Endothelial cell of umbilical vein (primary cell): ENCODE results near the gene HOXB6. TPM values are rescaled to one million over a fixed set of nuclear protein-coding genes. Genes with fewer than 3 reads are reported as not detected.

Experiments used
- BruUV-seq: library from RNA; stranded (reverse); fragments of 400-500 nt; replicated peaks from 2 replicates; lab custom pipeline; 2021; lab: Mats Ljungman, UMichigan
- CTCF ChIA-PET: fragments of 300-600, 350-600 bp; sonication (Branson Sonifier 250); formaldehyde crosslinking; loops from one replicate; lab custom pipeline; 2021; ENCODE audit warnings: antibody characterized with exemption, inconsistent platforms; lab: Charles Lee
- POLR2A ChIA-PET: fragments of 300-600, 350-600 bp; sonication (Branson Sonifier 250); formaldehyde crosslinking; loops from one replicate; lab custom pipeline; 2021; ENCODE audit warnings: antibody characterized with exemption, inconsistent platforms; lab: Charles Lee
- DNase-seq: peaks from one replicate; pipeline ENCODE4 v3.0.0-alpha.2; 2011; ENCODE audit warnings: low read depth, low spot score
- FAIRE-seq: peaks from 2 replicates; lab custom pipeline; 2011; peaks lifted over from hg19 to GRCh38; lab: Jason Lieb, UNC
- H2AFZ ChIP-seq: 2 replicates; pipeline ENCODE4 v1.6.0; 2012; ENCODE audit warnings: low read depth, low read length, control low read depth, inconsistent platforms
- H3K27ac ChIP-seq: 2 replicates; pipeline ENCODE4 v1.5.1; 2011; ENCODE audit warnings: low read depth, mild to moderate bottlenecking, control low read depth, low read length, moderate library complexity; ENCODE audit not compliant: insufficient read depth
- H3K27me3 ChIP-seq, 2 experiments: 2 replicates each; pipeline versions ENCODE4 v1.6.0 to v1.6.1; 2011; ENCODE audit warnings: low read length in 2 of 2, mixed read lengths in 1 of 2; ENCODE audit not compliant: control insufficient read depth in 2 of 2, insufficient read depth in 2 of 2
- H3K36me3 ChIP-seq, 2 experiments: 2 replicates in 1 of 2; 3 replicates in 1 of 2; pipeline ENCODE4 v1.5.1; 2011; ENCODE audit warnings: low read length in 2 of 2, mild to moderate bottlenecking in 1 of 2, moderate library complexity in 1 of 2; ENCODE audit not compliant: control insufficient read depth in 2 of 2, insufficient read depth in 2 of 2; ENCODE audit errors: extremely low read depth in 1 of 2
- H3K4me1 ChIP-seq: 3 replicates; pipeline ENCODE4 v1.5.1; 2011; ENCODE audit warnings: mild to moderate bottlenecking, low read length; ENCODE audit not compliant: control insufficient read depth, insufficient read depth; ENCODE audit errors: extremely low read depth
- H3K4me2 ChIP-seq: 2 replicates; pipeline ENCODE4 v1.6.1; 2011; ENCODE audit warnings: low read length, control low read depth, mixed read lengths; ENCODE audit not compliant: insufficient read depth
- H3K4me3 ChIP-seq, 3 experiments: fragments of 200-600 bp in 1 of 3; sonication (generic), shearing (Covaris generic) in 1 of 3; replicated peaks in 1 of 3; 2 replicates each; pipeline ENCODE4 v1.5.1; 2011 to 2016; ENCODE audit warnings: control low read depth in 3 of 3, low read length in 3 of 3, mild to moderate bottlenecking in 2 of 3, inconsistent platforms in 1 of 3, low read depth in 1 of 3, moderate library complexity in 1 of 3; ENCODE audit not compliant: insufficient read depth in 1 of 3
- H3K79me2 ChIP-seq: 2 replicates; pipeline ENCODE4 v1.6.0; 2012; ENCODE audit warnings: low read length, inconsistent platforms; ENCODE audit not compliant: control insufficient read depth, insufficient read depth
- H3K9ac ChIP-seq: replicated peaks from 2 replicates; pipeline ENCODE3; 2011; ENCODE audit warnings: low read length, control low read depth; ENCODE audit not compliant: insufficient read depth; ENCODE audit errors: extremely low read depth
- H3K9me1 ChIP-seq: replicated peaks from 3 replicates; pipeline ENCODE4 v1.6.0; 2011; ENCODE audit warnings: mild to moderate bottlenecking, low read length; ENCODE audit not compliant: control insufficient read depth, insufficient read depth; ENCODE audit errors: extremely low read depth
- H3K9me3 ChIP-seq: replicated peaks from 2 replicates; pipeline ENCODE4 v1.5.1; 2012; ENCODE audit warnings: low read length, inconsistent platforms; ENCODE audit not compliant: control insufficient read depth, insufficient read depth
- H4K20me1 ChIP-seq: replicated peaks from 2 replicates; pipeline ENCODE3; 2011; ENCODE audit warnings: mild to moderate bottlenecking, low read length; ENCODE audit not compliant: control insufficient read depth, insufficient read depth; ENCODE audit errors: extremely low read depth
- EZH2 ChIP-seq: IDR thresholded peaks from 2 replicates; pipeline ENCODE4 v1.6.1; 2012; ENCODE audit warnings: borderline replicate concordance, low read depth, mild to moderate bottlenecking, moderate library complexity, low read length, inconsistent platforms; ENCODE audit not compliant: severe bottlenecking
- FOS ChIP-seq: IDR thresholded peaks from 2 replicates; pipeline ENCODE4 v1.6.1; 2011; ENCODE audit warnings: mild to moderate bottlenecking, low read length, moderate library complexity, borderline replicate concordance; ENCODE audit not compliant: insufficient read depth
- GATA2 ChIP-seq: IDR thresholded peaks from 2 replicates; pipeline ENCODE4 v1.7.0; 2011; ENCODE audit warnings: low read depth, mild to moderate bottlenecking, moderate library complexity, mixed read lengths, low read length; ENCODE audit not compliant: insufficient read length, insufficient read depth
- JUN ChIP-seq: IDR thresholded peaks from 2 replicates; pipeline ENCODE4 v1.6.1; 2011; ENCODE audit warnings: borderline replicate concordance, low read depth; ENCODE audit not compliant: insufficient read length, insufficient read depth
- MYC ChIP-seq: IDR thresholded peaks from one replicate; pipeline ENCODE4 v1.6.1; 2011; ENCODE audit warnings: mild to moderate bottlenecking, low read depth, low read length
- POLR2A ChIP-seq: IDR thresholded peaks from 2 replicates; pipeline ENCODE4 v1.6.1; 2012; ENCODE audit warnings: low read depth, mild to moderate bottlenecking, control low read depth, low read length
- POLR2AphosphoS5 ChIP-seq: IDR thresholded peaks from 2 replicates; pipeline ENCODE4 v1.6.1; 2012; ENCODE audit warnings: low read depth, mild to moderate bottlenecking, control low read depth, low read length, moderate library complexity; ENCODE audit not compliant: insufficient read depth
- dilution Hi-C: fragments of 300-500 bp; cut with MboI; formaldehyde crosslinking; loops from one replicate; pipeline ENCODE4 v1.15.0; 2019; ENCODE audit warnings: low sequenced_read_pairs; ENCODE audit not compliant: extremely low pct_ligation_motif_present
- intact Hi-C: fragments of 100-400 bp; cut with micrococcal nuclease; formaldehyde crosslinking; loops from one replicate; pipeline ENCODE4 v1.10.0; 2022
- polyA plus RNA-seq, 4 experiments: library from polyadenylated mRNA; depleted of rRNA in 3 of 4; stranded (reverse) in 3 of 4; unstranded in 1 of 4; fragments of >200 nt; gene quantifications; 2 replicates each; pipeline versions ENCODE4 v1.2.1 to v1.2.3, GENCODE V29; 2011 to 2012; ENCODE audit warnings: missing spikeins in 1 of 4
- total RNA-seq: library from RNA; stranded (reverse); gene quantifications from 2 replicates; pipeline ENCODE4 v1.2.3, GENCODE V29; 2021
- TF ChIP-seq, protein P1 (sequence below): IDR thresholded peaks from 2 replicates; pipeline ENCODE4 v1.6.1; 2011; ENCODE audit not compliant: insufficient read depth, insufficient read length
- TF ChIP-seq, protein P2 (sequence below), 2 donors: IDR thresholded peaks; 1 replicate in 1 of 2; 2 replicates in 1 of 2; pipeline ENCODE4 v1.5.1; 2011; ENCODE audit warnings: low read length in 2 of 2, mild to moderate bottlenecking in 2 of 2, moderate library complexity in 2 of 2, control low read depth in 1 of 2, inconsistent platforms in 1 of 2, low read depth in 1 of 2; ENCODE audit not compliant: insufficient read depth in 1 of 2; ENCODE audit errors: extremely low read depth in 1 of 2

Gene HOXB6
- total and polyA plus RNA-seq, 2 donors (not counting 3 experiments of a cell fraction or from before 2014, with no cell fraction given), result 8.8 to 24.0 TPM

DNA sequence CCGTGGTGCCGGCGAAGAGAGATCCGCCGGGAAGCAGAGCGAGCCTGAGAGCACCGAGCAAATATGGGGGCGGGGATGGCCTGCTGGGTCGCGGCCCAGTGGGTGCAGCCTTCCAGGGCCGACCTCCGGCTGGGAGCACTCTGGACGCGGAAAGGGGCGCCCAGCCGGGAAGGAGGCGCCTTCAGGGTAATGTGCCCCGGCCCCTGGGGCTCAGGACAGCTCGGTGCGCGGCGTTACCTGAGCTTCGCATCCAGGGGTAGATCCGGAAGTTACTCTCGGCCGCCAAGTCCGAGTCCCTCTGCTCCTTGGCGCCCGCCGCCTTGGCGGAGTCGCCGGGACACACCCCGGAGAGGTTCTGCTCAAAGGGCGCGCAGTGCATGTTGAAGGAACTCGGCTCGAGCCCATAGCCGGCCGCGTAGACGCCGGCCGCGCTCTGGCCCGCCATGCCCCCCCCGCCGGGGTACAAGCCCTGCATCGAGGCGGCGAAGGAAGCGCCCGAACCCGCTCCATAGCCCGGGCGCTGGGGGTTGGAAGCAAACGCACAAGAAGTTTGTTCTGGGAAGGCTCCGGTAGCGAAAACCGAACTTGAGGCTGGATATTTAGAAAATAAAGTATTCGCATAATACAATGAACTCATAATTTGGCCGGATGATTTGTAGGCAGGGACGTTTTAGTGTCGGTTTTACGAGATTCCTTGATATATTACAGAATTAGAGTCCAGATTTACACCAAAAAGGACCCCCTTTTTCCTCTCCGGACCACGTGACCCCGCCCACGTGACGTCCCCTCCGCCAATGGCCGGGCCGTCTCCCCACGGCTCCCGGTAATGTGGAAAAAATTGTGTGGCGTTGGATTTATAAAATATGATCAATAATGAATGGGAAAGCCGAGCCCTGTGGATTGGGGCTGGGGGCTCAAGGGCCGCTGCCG, 5.8 kb upstream of the HOXB6 start, which contains the start of gene HOXB7:
Gene HOXB7 (minus strand): TSS at position 736 of the 930 bp plus-strand sequence. CDS start 99 bp downstream, at position 637.
- Histone ChIP-seq H3K9me3 (no peaks in the 10 kb centered on the region), H3K4me3 (peak within 1 kb of the TSS; percentile 52 to 78 (median 70)), H2AFZ (peak within 1 kb of the TSS; percentile 92), H3K27ac (peak within 1 kb of the TSS; percentile 66), H3K4me1 (peaks cover 35% of the 10 kb centered on the region), H3K9ac (peak within 1 kb of the TSS; percentile 83), H3K36me3 (no peaks in the 10 kb centered on the region), H3K27me3 (peaks cover 5 to 9% of the 10 kb centered on the region in 2 experiments), H3K4me2 (peak within 1 kb of the TSS; percentile 85), H3K9me1 (no peaks in the 10 kb centered on the region), H4K20me1 (no peaks in the 10 kb centered on the region), H3K79me2 (peaks cover 19% of the 10 kb centered on the region)
- TSS peak; percentile 28 for BruUV-seq
- peak; percentile 93 for FAIRE-seq
- dilution Hi-C loops, result no loop called here
- intact Hi-C loops, result no loop called here
- peak; percentile 79 for DNase-seq
- TF ChIP-seq FOS (no peak), JUN (no peak), EZH2 (no peak), GATA2 (no peak), POLR2A (peak; percentile 57), MYC (no peak), POLR2AphosphoS5 (peak; percentile 73)
- TF ChIP-seq, protein P1, sequence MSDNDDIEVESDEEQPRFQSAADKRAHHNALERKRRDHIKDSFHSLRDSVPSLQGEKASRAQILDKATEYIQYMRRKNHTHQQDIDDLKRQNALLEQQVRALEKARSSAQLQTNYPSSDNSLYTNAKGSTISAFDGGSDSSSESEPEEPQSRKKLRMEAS, result peak; percentile 99
- TF ChIP-seq, protein P2, sequence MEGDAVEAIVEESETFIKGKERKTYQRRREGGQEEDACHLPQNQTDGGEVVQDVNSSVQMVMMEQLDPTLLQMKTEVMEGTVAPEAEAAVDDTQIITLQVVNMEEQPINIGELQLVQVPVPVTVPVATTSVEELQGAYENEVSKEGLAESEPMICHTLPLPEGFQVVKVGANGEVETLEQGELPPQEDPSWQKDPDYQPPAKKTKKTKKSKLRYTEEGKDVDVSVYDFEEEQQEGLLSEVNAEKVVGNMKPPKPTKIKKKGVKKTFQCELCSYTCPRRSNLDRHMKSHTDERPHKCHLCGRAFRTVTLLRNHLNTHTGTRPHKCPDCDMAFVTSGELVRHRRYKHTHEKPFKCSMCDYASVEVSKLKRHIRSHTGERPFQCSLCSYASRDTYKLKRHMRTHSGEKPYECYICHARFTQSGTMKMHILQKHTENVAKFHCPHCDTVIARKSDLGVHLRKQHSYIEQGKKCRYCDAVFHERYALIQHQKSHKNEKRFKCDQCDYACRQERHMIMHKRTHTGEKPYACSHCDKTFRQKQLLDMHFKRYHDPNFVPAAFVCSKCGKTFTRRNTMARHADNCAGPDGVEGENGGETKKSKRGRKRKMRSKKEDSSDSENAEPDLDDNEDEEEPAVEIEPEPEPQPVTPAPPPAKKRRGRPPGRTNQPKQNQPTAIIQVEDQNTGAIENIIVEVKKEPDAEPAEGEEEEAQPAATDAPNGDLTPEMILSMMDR (IDR thresholded peaks at IDR 0.05; ENCODE audit: extremely low read depth in 1 of 2, insufficient read depth in 1 of 2, low read depth in 1 of 2, low read length in 2 of 2), result no peak
- POLR2A ChIA-PET, result interaction anchor here (0.7 to 1.5 kb wide), 2 partner anchors 15 to 41 kb away, joined by 3 read pairs; no protein-coding TSS in a partner anchor
- CTCF ChIA-PET, result interaction anchor here (0.6 to 1.3 kb wide), 6 partner anchors 7 to 302 kb away, joined by 3 read pairs; no protein-coding TSS in a partner anchor
